Stomach (tissue), 4 donors: ENCODE data around the gene ZNF653.

Experiments
- POLR2A ChIP-seq, 4 donors: fragments of 450-650 bp; IDR thresholded peaks; one replicate each; pipeline ENCODE4 v1.6.1; 2016; ENCODE audit warnings: antibody characterized with exemption in 4 of 4, control low read depth in 2 of 4, mild to moderate bottlenecking in 1 of 4, moderate library complexity in 1 of 4
- POLR2AphosphoS5 ChIP-seq, 3 donors: sonication (generic); formaldehyde crosslinking; IDR thresholded peaks; one replicate each; pipeline ENCODE4 v1.6.1; 2016; ENCODE audit warnings: antibody characterized with exemption in 3 of 3
- TF ChIP-seq, protein P1 (sequence below), 7 experiments: fragments of 450-650 bp in 4 of 7; fragments of 200-600 bp in 3 of 7; sonication (generic) in 3 of 7; IDR thresholded peaks; one replicate each; pipeline ENCODE4 v1.5.1; 2016 to 2019; ENCODE audit warnings: antibody characterized with exemption in 7 of 7, control low read depth in 2 of 7, mild to moderate bottlenecking in 1 of 7

DNA sequence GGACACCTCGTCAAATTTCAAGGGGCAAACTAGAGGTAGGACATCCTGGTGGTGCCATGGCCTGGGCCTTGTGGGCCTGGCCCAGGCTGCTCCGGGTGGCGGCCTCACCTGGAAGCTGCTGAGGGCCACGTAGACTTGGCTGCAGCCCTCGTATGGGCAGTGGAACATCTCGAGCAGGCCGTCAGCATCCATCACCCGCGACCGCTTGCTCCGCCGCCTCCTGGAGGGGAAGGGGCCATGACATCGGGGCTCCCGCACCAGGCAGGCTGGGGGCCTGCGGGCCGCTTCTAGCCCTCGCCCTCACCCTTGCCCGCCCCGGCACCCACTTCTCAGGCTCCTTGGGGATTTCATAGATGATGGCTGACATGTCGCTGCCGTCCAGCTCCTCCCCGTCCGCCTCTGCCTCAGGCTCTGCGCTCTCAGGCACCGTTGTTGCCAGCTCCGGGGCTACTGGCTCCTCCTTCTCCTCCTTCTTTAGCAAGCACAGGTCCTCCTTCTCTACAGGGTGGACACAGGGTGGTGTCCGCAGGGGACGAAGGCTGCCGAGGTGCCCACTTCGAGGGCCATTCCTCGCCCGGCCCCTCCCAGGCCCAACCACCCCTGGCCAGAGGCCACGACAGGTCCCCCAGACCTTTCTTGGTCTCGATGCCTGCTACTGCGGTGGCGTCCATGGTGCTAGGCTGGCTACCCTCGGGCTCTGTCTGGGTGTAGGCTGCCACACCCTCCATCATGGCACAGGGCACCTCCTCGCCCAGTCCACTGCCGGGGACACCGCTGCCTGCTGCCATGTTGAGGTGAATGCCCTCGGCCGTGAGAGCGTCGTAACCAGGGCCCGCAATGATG is 18.8 kb downstream of the ZNF653 start:
- TF ChIP-seq POLR2A (IDR thresholded peaks at IDR 0.05) (no peak), POLR2AphosphoS5 (IDR thresholded peaks at IDR 0.05) (no peak)
- TF ChIP-seq, protein P1, sequence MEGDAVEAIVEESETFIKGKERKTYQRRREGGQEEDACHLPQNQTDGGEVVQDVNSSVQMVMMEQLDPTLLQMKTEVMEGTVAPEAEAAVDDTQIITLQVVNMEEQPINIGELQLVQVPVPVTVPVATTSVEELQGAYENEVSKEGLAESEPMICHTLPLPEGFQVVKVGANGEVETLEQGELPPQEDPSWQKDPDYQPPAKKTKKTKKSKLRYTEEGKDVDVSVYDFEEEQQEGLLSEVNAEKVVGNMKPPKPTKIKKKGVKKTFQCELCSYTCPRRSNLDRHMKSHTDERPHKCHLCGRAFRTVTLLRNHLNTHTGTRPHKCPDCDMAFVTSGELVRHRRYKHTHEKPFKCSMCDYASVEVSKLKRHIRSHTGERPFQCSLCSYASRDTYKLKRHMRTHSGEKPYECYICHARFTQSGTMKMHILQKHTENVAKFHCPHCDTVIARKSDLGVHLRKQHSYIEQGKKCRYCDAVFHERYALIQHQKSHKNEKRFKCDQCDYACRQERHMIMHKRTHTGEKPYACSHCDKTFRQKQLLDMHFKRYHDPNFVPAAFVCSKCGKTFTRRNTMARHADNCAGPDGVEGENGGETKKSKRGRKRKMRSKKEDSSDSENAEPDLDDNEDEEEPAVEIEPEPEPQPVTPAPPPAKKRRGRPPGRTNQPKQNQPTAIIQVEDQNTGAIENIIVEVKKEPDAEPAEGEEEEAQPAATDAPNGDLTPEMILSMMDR (IDR thresholded peaks at IDR 0.05), result no peak
